ENCODE measurements around the gene OPHN1. TPM values are rescaled to one million over a fixed set of nuclear protein-coding genes. Genes with fewer than 3 reads are reported as not detected.
"Not testable (repeated sequence)": the region's sequence is repeated elsewhere in the genome, so short reads cannot be mapped to it uniquely, and the experiment has no call there.

Gene OPHN1
- polyA plus RNA-seq, 1 donor from 2014 or later = not detected

GRCh38 chrX:68409194-68409593, 24.1 kb downstream of the OPHN1 start:
- H3K9me3 Mint-ChIP-seq = no peaks in the 10 kb centered on the region
- no peak overlapping the region for H3K4me3 Mint-ChIP-seq
- H3K27me3 Mint-ChIP-seq = no peaks in the 10 kb centered on the region
- H3K27ac Mint-ChIP-seq = no peak overlapping the region
- no peaks in the 10 kb centered on the region for H3K36me3 Mint-ChIP-seq
- H3K4me1 Mint-ChIP-seq = no peaks in the 10 kb centered on the region

DNA sequence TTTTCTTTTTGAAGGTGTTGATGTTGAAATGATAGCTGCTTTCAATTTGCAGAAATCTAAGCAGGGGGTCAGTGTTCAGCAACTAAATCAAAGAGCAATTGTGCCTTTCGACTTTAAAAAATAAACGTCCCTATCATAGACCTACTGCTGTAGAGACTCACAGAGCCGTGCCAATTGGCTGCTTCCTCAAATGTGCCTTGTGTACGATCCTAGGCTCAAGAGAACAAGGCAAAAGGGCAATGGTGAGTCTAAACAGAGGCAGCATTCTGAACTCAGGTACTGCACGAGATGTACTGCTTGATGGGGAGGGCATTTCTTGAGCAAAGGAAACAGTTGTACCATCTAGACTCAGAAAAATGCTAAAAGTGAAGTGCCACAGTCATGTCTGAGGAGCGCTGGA, 29.8 kb downstream of the OPHN1 start:
- Mint-ChIP-seq H3K27me3 (no peaks in the 10 kb centered on the region), H3K36me3 (no peaks in the 10 kb centered on the region), H3K27ac (peak overlapping the region in 1 of 3 donors; percentile 9), H3K4me3 (no peak overlapping the region), H3K9me3 (no peaks in the 10 kb centered on the region), H3K4me1 (peaks cover 0 to 1% (median 0%) of the 10 kb centered on the region in 3 donors)

DNA sequence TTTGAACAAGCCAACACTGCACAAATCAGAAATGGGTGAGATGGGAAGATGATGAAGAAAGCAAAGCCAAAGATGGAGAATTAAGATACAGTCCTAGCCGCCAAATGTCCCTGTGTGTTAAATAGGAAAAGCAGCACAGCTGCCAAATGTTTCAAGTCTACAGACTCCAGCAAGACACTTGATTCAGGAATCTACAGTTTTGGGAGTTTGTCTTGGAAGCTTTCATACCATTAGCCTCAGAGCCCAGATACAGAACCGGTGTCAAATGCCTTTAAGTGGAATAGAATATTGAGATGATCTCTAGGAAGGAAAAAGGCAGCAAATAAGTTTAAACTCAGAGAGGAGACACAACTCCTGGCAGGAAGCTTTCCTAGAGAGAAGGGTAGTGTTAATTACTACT, 30.3 kb downstream of the OPHN1 start:
- no peak overlapping the region for H3K4me3 Mint-ChIP-seq
- no peaks in the 10 kb centered on the region for H3K36me3 Mint-ChIP-seq
- H3K27me3 Mint-ChIP-seq = no peaks in the 10 kb centered on the region
- H3K27ac Mint-ChIP-seq = peak overlapping the region in 1 of 3 donors; percentile 9
- H3K4me1 Mint-ChIP-seq = peaks cover 0 to 1% (median 0%) of the 10 kb centered on the region in 3 donors
- H3K9me3 Mint-ChIP-seq = no peaks in the 10 kb centered on the region

- H3K4me1 Mint-ChIP-seq = peaks cover 0 to 1% (median 0%) of the 10 kb centered on the region in 3 donors
- no peak overlapping the region for H3K27ac Mint-ChIP-seq
These were observed 31.2 kb downstream of the OPHN1 start for GRCh38 chrX:68402094-68402493.

GRCh38 chrX:68398291-68398690, 35.0 kb downstream of the OPHN1 start:
- Mint-ChIP-seq H3K9me3 (no peaks in the 10 kb centered on the region), H3K36me3 (no peaks in the 10 kb centered on the region), H3K4me1 (peaks cover 0 to 4% (median 0%) of the 10 kb centered on the region in 3 donors), H3K27ac (no peak overlapping the region), H3K4me3 (no peak overlapping the region), H3K27me3 (peaks cover 2% of the 10 kb centered on the region)

More at GRCh38 chrX:68402094-68402493, 31.2 kb downstream of the OPHN1 start:
- no peaks in the 10 kb centered on the region for H3K27me3 Mint-ChIP-seq
- H3K4me3 Mint-ChIP-seq = no peak overlapping the region
- H3K9me3 Mint-ChIP-seq = no peaks in the 10 kb centered on the region
- H3K36me3 Mint-ChIP-seq = no peaks in the 10 kb centered on the region

DNA sequence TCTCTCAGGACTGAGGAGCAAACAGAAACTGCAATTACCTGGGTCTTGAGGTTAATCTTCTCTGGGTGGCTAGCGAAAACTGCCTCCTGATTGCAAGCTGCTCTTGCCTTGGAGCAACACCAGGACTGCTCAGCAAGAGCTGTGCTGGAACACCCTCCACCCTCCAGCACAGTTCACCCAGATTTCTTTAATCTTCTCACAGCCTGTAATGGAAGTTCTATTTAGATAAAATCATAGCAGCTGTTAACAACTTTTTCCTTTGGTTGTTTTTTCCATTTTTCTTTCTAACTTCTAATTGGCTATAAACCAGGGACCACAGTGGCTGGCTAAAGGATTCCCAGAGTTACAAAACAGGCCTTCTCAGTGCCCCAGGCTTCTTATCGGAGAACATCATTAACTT, 36.3 kb downstream of the OPHN1 start:
- no peaks in the 10 kb centered on the region for H3K9me3 Mint-ChIP-seq
- peaks cover 2% of the 10 kb centered on the region for H3K27me3 Mint-ChIP-seq
- H3K27ac Mint-ChIP-seq = no peak overlapping the region
- no peak overlapping the region for H3K4me3 Mint-ChIP-seq
- peaks cover 0 to 3% (median 0%) of the 10 kb centered on the region in 3 donors for H3K4me1 Mint-ChIP-seq
- no peaks in the 10 kb centered on the region for H3K36me3 Mint-ChIP-seq

DNA sequence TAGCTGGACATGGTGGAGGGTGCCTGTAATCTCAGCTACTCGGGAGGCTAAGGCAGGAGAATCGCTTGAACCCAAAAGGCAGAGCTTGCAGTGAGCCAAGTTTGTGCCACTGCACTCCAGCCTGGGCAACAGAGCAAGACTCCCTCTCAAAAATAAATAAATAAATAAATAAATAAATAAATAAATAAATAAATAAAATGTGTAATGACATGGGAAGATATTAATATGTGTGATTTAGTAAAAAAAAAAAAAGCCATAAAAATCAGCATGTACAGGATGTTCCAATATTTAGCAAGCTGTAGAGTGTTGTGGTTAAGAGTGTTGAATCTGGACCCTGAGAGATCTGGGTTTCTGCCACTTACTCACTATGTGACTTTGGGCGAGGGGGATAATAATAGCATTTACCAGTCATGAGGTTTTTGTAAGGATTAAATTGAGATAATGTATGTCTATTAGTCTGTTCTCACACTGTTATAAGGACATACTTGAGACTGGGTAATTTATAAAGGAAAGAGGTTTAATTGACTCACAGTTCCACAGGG, 43.8 kb downstream of the OPHN1 start:
- not testable (repeated sequence) for H3K4me1 Mint-ChIP-seq, H3K4me3 Mint-ChIP-seq, H3K36me3 Mint-ChIP-seq, H3K9me3 Mint-ChIP-seq, H3K27me3 Mint-ChIP-seq
- H3K27ac Mint-ChIP-seq = peak overlapping the region in 1 of 3 donors; percentile 14

GRCh38 chrX:68387776-68388175, 45.5 kb downstream of the OPHN1 start:
- no peaks in the 10 kb centered on the region for H3K9me3 Mint-ChIP-seq
- no peaks in the 10 kb centered on the region for H3K4me1 Mint-ChIP-seq
- H3K27ac Mint-ChIP-seq = no peak overlapping the region
- H3K36me3 Mint-ChIP-seq = peaks cover 2% of the 10 kb centered on the region
- H3K4me3 Mint-ChIP-seq = no peak overlapping the region
- H3K27me3 Mint-ChIP-seq = peaks cover 7% of the 10 kb centered on the region

GRCh38 chrX:68383540-68383939, 49.8 kb downstream of the OPHN1 start:
- Mint-ChIP-seq H3K36me3 (peaks cover 2% of the 10 kb centered on the region), H3K4me3 (no peak overlapping the region), H3K4me1 (no peaks in the 10 kb centered on the region), H3K27me3 (peaks cover 10% of the 10 kb centered on the region), H3K27ac (no peak overlapping the region), H3K9me3 (peaks cover 0 to 4% (median 0%) of the 10 kb centered on the region in 3 donors)

DNA sequence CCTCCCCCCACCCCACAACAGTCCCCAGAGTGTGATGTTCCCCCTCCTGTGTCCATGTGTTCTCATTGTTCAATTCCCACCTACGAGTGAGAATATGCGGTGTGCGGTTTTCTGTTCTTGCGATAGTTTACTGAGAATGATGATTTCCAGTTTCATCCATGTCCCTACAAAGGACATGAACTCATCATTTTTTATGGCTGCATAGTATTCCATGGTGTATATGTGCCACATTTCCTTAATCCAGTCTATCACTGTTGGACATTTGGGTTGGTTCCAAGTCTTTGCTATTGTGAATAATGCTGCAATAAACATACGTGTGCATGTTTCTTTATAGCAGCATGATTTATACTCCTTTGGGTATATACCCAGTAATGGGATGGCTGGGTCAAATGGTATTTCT, 55.7 kb downstream of the OPHN1 start:
- H3K4me1 Mint-ChIP-seq, H3K9me3 Mint-ChIP-seq, H3K4me3 Mint-ChIP-seq, H3K27ac Mint-ChIP-seq, H3K27me3 Mint-ChIP-seq, H3K36me3 Mint-ChIP-seq: not testable (repeated sequence)

DNA sequence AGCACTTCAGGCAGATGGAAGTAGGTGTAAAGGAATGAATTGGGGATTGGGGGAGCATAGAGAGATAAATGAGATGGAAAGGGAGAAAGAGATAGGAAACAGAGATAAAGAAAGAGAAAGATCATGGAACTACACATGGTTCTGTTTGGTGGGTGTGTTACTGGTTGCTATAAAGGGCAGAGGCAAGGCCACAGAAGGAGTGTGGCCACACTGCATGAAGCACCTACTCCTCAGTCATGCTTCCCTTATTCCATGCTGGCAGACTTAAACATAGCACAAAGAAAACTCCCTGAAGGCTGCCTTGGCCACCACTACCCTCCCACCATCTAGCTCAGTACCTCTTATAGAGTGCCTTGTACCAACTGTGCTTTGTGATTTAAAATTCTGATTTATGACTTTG, 56.9 kb downstream of the OPHN1 start:
- Mint-ChIP-seq H3K27ac (no peak overlapping the region), H3K27me3 (no peaks in the 10 kb centered on the region), H3K9me3 (peaks cover 0 to 4% (median 0%) of the 10 kb centered on the region in 3 donors), H3K4me1 (no peaks in the 10 kb centered on the region), H3K36me3 (no peaks in the 10 kb centered on the region), H3K4me3 (no peak overlapping the region)

GRCh38 chrX:68375803-68376202, 57.5 kb downstream of the OPHN1 start:
- H3K27ac Mint-ChIP-seq = no peak overlapping the region
- no peaks in the 10 kb centered on the region for H3K36me3 Mint-ChIP-seq
- no peaks in the 10 kb centered on the region for H3K27me3 Mint-ChIP-seq
- H3K9me3 Mint-ChIP-seq = no peaks in the 10 kb centered on the region
- no peak overlapping the region for H3K4me3 Mint-ChIP-seq
- H3K4me1 Mint-ChIP-seq = no peaks in the 10 kb centered on the region

GRCh38 chrX:68372665-68373064, 60.6 kb downstream of the OPHN1 start:
- H3K36me3 Mint-ChIP-seq = no peaks in the 10 kb centered on the region
- no peaks in the 10 kb centered on the region for H3K27me3 Mint-ChIP-seq
- H3K27ac Mint-ChIP-seq = no peak overlapping the region
- H3K4me3 Mint-ChIP-seq = no peak overlapping the region
- peaks cover 0 to 2% (median 0%) of the 10 kb centered on the region in 3 donors for H3K9me3 Mint-ChIP-seq
- H3K4me1 Mint-ChIP-seq = peaks cover 0 to 2% (median 0%) of the 10 kb centered on the region in 3 donors

- no peaks in the 10 kb centered on the region for H3K36me3 Mint-ChIP-seq
- no peaks in the 10 kb centered on the region for H3K27me3 Mint-ChIP-seq
- no peak overlapping the region for H3K27ac Mint-ChIP-seq
- H3K9me3 Mint-ChIP-seq = peaks cover 0 to 2% (median 0%) of the 10 kb centered on the region in 3 donors
- H3K4me3 Mint-ChIP-seq = no peak overlapping the region
- peaks cover 0 to 2% (median 0%) of the 10 kb centered on the region in 3 donors for H3K4me1 Mint-ChIP-seq
These were observed 63.7 kb downstream of the OPHN1 start for GRCh38 chrX:68369559-68369958.

DNA sequence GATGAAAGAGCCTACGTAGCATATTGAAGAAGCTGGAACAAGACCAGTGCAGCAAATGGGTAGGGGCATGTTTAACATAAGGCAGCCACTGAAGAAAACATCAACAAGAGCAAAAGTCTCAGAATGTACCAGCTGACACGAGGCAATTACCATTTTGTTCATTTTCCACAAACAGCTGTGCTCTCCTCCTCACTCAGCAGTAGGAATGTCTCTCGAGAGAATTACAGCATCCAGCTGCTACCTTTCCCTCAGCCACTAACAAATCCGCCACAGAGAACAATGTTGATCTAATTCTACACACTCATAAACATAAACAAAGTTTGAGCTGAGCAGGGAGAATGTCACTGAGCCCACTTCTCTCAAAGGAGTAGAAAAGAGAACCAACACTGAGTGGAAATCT, 68.0 kb downstream of the OPHN1 start:
- Mint-ChIP-seq H3K36me3 (no peaks in the 10 kb centered on the region), H3K4me1 (peaks cover 0 to 2% (median 0%) of the 10 kb centered on the region in 3 donors), H3K4me3 (no peak overlapping the region), H3K27me3 (no peaks in the 10 kb centered on the region), H3K9me3 (peaks cover 0 to 2% (median 0%) of the 10 kb centered on the region in 3 donors), H3K27ac (no peak overlapping the region)

- Mint-ChIP-seq H3K27ac (no peak overlapping the region), H3K9me3 (peaks cover 0 to 2% (median 0%) of the 10 kb centered on the region in 3 donors), H3K27me3 (no peaks in the 10 kb centered on the region), H3K4me1 (no peaks in the 10 kb centered on the region), H3K4me3 (no peak overlapping the region), H3K36me3 (no peaks in the 10 kb centered on the region)
These were observed 69.3 kb downstream of the OPHN1 start for GRCh38 chrX:68363984-68364383.
